Measurements from ENCODE around the gene ZBTB37. TPM values are rescaled to one million over a fixed set of nuclear protein-coding genes. Genes with fewer than 3 reads are reported as not detected.

ZBTB37 gene
- total and polyA plus RNA-seq, 10 donors = 1.1 to 29.8 (median 19.4) TPM

DNA sequence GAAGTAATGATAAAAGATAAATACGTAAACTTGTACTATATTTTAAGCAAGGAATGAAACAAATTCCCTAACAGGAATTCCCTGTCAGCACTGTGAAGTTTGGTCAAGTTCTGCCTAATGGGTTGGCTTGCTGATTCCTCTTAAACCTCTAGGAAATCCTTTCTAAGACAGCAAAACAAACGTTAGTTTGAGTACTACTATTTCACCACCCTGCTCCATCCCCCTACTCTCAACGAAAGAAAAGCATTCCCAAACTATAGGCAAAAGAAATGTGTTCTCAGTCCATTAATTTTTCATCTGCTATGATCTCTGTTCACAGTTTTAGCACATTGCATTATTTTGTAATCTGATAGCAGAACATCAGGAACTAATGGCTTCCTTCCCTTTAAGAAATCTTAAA lies 32.8 kb downstream of the ZBTB37 start:
- Histone ChIP-seq H3K27me3 (replicated peaks in 1 of 7) (no peaks in the 10 kb centered on the region), H3K4me1 (peaks cover 0 to 40% (median 6%) of the 10 kb centered on the region in 6 donors), H3K27ac (peak overlapping the region in 1 of 8 donors; percentile 18), H3K36me3 (peaks cover 0 to 10% (median 0%) of the 10 kb centered on the region in 6 donors), H3K4me3 (no peak overlapping the region), H3K9me3 (no peaks in the 10 kb centered on the region)
- DNase-seq = no peak
- intact Hi-C loops (cut with DNase I; ENCODE audit: low total_unique reads) = no loop called here
- WGBS, 5 donors = 32 to 66% (median 49%) methylated on average over 3 of the region's 3 CpGs
- no peak for TF ChIP-seq POLR2AphosphoS5 (IDR thresholded peaks at IDR 0.05)
- TF ChIP-seq, protein P1, sequence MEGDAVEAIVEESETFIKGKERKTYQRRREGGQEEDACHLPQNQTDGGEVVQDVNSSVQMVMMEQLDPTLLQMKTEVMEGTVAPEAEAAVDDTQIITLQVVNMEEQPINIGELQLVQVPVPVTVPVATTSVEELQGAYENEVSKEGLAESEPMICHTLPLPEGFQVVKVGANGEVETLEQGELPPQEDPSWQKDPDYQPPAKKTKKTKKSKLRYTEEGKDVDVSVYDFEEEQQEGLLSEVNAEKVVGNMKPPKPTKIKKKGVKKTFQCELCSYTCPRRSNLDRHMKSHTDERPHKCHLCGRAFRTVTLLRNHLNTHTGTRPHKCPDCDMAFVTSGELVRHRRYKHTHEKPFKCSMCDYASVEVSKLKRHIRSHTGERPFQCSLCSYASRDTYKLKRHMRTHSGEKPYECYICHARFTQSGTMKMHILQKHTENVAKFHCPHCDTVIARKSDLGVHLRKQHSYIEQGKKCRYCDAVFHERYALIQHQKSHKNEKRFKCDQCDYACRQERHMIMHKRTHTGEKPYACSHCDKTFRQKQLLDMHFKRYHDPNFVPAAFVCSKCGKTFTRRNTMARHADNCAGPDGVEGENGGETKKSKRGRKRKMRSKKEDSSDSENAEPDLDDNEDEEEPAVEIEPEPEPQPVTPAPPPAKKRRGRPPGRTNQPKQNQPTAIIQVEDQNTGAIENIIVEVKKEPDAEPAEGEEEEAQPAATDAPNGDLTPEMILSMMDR (IDR thresholded peaks at IDR 0.05 in 8 of 11, conservative IDR thresholded peaks at IDR 0.05 in 3 of 11) = no peak
- no peak for TF ChIP-seq POLR2A (IDR thresholded peaks at IDR 0.05)

DNA sequence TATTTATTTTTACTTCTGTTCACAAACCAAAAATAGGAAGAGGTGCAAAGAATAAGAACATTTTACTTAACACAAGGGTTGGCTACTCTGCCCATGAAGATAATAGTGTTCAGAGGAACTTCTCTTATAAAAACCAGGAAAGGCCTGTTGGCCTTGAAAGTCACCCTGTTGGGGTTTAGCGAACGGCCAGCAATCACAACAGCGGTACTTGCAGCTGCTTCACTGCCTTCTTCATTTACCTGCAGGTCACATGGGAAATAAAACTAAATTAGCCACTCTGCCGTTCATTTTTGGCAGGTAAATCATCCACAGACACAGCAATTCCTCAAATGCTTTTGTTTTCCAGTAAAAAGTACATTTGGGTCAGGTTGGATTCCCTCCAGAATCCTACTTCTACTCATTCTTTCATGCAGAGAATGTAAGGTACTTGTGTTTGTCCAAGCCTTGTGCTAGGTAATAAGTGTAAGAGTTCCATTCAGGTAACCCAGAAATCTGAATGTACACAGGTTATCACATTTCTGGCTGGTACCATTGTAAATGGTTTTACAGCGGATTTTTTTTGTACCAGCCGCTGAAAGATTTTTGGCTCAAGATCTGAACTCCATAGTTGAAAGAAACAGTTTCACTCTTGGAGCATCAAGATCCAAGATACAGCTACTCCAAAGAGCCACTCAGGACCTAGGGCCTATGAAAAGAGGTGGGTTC lies 35.8 kb downstream of the ZBTB37 start:
- no peak for DNase-seq
- intact Hi-C loops (cut with DNase I; ENCODE audit: low total_unique reads) = no loop called here
- Histone ChIP-seq H3K27me3 (replicated peaks in 1 of 7) (no peaks in the 10 kb centered on the region), H3K36me3 (peaks cover 0 to 10% (median 0%) of the 10 kb centered on the region in 6 donors), H3K4me3 (no peak overlapping the region), H3K27ac (no peak overlapping the region), H3K9me3 (no peaks in the 10 kb centered on the region), H3K4me1 (peaks cover 0 to 24% (median 3%) of the 10 kb centered on the region in 6 donors)
- 63 to 86% (median 85%) methylated on average over 6 of the region's 6 CpGs for WGBS, 5 donors
- no peak for TF ChIP-seq POLR2AphosphoS5 (IDR thresholded peaks at IDR 0.05)
- TF ChIP-seq, protein P1 (IDR thresholded peaks at IDR 0.05 in 8 of 11, conservative IDR thresholded peaks at IDR 0.05 in 3 of 11) = no peak
- no peak for TF ChIP-seq POLR2A (IDR thresholded peaks at IDR 0.05)

DNA sequence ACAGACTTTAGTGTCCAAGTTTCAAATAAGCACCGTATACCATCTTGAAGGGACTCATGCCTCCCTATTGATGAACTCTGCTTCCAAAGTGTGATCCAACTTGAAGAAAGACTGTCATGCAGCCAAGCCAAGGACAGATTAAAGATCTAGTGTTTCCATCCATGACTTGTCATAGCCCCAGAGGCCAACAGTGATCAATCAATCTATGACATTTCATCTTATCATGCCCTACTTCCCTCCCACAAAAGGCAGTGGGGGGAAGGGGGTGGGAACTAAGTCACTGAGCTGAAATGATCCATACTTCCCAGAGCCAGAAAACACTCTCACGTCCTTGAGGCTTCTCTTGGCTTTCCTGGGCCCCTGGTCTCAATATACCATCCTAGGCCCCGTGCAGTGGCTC lies 44.9 kb downstream of the ZBTB37 start:
- Histone ChIP-seq H3K27me3 (replicated peaks in 1 of 7) (no peaks in the 10 kb centered on the region), H3K36me3 (peaks cover 0 to 6% (median 0%) of the 10 kb centered on the region in 6 donors), H3K4me3 (no peak overlapping the region), H3K9me3 (no peaks in the 10 kb centered on the region), H3K4me1 (no peaks in the 10 kb centered on the region), H3K27ac (no peak overlapping the region)
- TF ChIP-seq POLR2AphosphoS5 (IDR thresholded peaks at IDR 0.05) = no peak
- no peak for TF ChIP-seq POLR2A (IDR thresholded peaks at IDR 0.05)
- TF ChIP-seq, protein P1 (IDR thresholded peaks at IDR 0.05 in 8 of 11, conservative IDR thresholded peaks at IDR 0.05 in 3 of 11) = no peak
- DNase-seq = no peak
- intact Hi-C loops (cut with DNase I; ENCODE audit: low total_unique reads) = no loop called here
- 86 to 96% (median 92%) methylated on average over 3 of the region's 3 CpGs for WGBS, 5 donors

DNA sequence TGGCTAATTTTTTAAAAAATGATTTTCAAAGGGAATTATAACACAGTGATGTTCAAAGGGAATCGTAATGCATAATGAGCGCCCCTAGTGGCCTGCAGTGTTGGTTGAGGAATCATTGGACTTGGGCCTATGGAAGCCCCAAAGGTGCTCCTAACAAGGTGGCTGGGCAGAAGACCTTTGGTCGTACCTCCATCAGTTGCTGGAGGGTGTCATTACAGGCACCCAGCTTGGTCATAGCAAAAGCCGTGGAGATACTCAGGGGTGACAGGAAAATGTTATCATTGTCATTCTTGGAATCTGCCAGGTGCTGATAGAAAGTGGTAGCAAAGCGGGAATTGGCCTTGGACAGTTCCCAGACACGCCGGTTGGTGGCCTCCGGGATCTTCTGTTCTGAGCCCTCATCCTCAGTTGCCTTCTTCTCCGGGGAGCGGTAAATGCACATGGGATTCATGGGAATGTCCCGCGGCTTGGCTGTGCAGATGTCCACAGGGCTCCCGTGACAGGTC lies 46.2 kb downstream of the ZBTB37 start:
- WGBS, 5 donors = 84 to 91% (median 88%) methylated on average over 13 of the region's 13 CpGs
- H3K4me1 ChIP-seq = no peaks in the 10 kb centered on the region
- no peak for TF ChIP-seq POLR2AphosphoS5 (IDR thresholded peaks at IDR 0.05)
- TF ChIP-seq, protein P1 (IDR thresholded peaks at IDR 0.05 in 8 of 11, conservative IDR thresholded peaks at IDR 0.05 in 3 of 11) = peak in 8 of 11 experiments; percentile 10 to 65 (median 43)
- no peak overlapping the region for H3K4me3 ChIP-seq
- H3K27ac ChIP-seq = no peak overlapping the region
- peaks cover 0 to 3% (median 0%) of the 10 kb centered on the region in 6 donors for H3K36me3 ChIP-seq
- H3K27me3 ChIP-seq (replicated peaks in 1 of 7) = no peaks in the 10 kb centered on the region
- DNase-seq = no peak
- H3K9me3 ChIP-seq = no peaks in the 10 kb centered on the region
- intact Hi-C loops (cut with DNase I; ENCODE audit: low total_unique reads) = no loop called here

Measured in spleen (tissue), 11 donors.